MV-4-11 (cell line): ENCODE results near the gene RBPMS2.

Experiments used
- DNase-seq: peaks from one replicate; lab custom pipeline; 2025; lab: John Stamatoyannopoulos, UW

Gene RBPMS2

DNA sequence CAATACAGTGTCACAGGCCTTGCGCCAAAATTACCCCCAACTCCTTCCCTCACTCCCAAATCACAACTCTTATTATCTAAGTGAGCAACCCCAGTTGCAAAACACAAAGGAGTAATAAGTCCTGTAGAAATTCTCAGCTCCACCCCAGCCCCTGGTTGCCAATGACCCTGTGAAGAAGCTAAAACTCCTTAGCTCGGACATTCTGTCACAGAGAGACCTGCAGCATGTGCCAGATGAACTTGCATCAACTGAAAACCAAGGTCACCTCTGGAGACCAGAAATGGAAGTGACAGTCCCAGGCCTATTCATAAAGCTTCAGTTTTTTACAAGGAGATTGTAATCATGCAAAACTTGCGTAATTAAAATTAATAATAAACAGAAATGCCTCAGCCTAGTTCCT, 55.2 kb downstream of the RBPMS2 start:
- DNase-seq = no peak

DNA sequence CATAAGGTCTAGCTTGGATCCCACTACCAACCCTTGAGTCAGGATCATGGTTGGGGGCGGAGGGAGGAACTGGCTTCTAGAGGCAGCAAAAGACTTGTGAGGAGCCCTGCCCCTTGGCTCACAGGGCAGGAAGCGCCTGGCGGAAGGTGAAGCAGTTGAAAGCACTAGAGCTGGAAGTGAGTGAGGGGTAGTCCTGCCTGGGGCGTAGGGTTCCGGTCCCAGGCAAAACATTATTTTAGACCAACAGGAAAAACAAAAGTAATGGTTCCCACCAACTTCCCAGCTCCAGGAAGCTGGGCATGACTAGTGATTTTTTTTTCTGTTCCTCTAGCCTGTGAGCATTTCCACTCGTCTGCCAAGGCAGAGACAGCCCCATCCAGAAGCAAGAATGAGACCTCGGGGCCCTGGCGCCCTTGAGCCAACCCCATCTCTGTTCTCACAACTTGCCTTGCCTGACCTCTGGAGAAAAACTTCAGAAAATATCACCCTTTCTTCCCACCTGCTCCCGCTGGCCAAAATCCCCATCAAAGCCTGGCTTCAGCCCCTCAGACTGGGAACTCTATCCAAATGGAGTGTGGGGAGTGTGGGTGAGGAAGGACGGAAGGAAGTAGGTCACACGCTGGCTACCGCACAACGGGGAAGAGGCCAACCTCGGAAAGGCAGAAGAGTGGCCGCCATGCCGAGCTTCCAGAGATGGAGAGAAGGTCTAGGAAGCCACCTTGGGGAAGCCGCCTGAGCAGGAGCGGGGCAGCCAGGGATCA, 57.5 kb downstream of the RBPMS2 start:
- no peak for DNase-seq

DNA sequence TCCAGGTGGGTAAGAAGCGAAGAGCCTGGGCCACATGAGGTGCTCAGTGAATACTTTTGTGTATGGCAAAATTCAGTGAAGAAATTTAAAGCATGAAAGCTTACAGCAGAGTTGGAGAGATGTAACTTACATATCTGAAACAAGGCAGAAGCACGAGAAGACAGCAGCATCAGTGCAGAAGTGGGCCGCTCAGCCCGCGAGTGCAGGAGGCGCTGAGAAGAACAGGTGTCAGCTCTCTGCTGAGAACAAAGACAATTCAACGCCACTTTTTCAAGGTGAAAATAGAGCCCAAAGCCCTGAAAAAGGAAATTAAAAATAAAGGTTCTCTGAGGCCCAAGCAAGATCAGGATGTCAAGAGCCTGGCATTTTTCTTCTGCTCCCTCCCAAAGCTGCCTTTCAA, 58.3 kb downstream of the RBPMS2 start:
- no peak for DNase-seq

DNA sequence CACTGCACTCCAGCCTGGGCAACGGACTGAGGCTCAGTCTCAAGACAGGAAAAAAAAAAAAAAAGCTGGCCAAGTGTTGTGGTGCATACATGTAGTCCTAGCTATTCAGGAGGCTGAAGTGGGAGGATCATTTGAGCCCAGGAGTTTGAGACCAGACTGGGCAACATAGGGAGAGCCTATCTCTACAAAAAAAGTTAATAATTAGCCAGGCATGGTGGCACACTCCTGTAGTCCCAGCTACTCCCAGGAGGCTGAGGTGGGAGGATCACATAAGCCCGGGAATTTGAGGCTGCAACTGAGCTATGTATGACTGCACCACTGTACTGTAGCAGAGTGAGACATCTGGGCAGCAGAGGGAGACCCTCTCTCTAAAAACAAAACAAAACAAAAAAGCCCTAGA, 58.9 kb downstream of the RBPMS2 start:
- no peak for DNase-seq

DNA sequence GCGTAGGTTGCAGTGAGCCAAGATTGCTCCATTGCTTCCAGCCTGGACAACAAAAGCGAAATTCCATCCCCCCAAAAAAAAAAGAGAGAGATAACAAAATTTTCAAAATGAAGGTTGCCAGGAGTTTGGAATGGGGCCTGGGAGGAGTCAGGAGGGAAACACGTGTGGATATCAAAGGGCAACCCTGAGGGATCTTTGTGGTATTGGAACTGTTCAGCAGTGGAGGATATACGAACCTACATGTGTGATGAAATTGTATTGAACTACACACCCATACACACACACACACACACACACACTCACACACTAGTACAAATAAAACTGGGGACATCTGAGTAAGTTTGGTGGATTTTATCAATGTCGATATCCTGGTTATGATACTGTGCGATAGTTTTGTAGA, 61.8 kb downstream of the RBPMS2 start:
- no peak for DNase-seq

DNA sequence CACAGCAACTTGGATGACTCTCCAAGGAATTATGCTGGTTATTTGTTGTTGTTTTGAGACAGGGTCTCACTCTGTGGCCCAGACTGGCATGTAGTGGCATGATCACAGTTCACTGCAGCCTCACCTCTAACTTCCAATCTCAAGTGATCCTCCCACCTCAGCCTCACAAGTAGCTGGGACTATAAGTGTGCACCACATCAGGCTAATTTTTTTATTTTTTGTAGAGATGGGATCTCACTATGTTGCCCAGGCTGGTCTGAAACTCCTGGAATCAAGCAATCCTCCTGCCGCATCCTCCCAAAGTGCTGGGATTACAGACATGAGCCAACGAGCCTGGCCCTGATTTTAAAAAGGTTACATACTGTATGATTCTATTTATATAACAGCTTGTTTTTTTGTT, 63.0 kb downstream of the RBPMS2 start:
- DNase-seq = no peak

DNA sequence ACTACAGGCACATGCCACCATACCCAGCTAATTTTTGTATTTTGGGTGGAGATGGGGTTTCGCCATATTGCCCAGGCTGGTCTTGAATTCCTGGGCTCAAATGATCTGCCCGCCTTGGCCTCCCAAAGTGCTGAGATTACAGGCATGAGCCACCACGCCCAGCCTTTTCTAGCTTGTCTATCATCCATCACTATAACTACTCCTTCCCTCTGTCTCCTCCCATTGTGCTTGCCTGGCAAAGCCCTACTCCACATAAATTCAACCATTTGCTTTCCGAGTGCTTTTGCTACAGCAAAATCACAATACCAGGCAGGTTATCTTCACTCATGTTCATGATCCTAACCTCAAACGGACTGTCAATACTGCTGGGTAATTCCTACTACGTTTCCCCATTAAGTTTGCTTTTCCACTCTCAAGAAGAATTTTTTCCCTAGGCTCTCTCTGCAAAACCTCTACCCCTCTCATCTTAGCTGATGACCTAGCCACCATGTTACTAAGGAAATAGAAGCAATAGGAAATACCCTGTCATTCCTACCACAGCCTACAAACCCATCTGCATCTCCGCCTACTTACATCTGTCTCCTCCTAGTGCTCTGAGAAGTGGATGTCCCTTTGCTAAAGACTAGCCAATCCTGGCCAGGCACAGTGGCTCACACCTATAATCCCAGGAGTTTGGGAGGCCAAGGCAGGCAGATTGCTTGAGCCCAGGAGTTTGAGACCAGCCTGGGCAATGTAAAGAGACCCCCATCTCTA, 64.5 kb downstream of the RBPMS2 start:
- DNase-seq = no peak

DNA sequence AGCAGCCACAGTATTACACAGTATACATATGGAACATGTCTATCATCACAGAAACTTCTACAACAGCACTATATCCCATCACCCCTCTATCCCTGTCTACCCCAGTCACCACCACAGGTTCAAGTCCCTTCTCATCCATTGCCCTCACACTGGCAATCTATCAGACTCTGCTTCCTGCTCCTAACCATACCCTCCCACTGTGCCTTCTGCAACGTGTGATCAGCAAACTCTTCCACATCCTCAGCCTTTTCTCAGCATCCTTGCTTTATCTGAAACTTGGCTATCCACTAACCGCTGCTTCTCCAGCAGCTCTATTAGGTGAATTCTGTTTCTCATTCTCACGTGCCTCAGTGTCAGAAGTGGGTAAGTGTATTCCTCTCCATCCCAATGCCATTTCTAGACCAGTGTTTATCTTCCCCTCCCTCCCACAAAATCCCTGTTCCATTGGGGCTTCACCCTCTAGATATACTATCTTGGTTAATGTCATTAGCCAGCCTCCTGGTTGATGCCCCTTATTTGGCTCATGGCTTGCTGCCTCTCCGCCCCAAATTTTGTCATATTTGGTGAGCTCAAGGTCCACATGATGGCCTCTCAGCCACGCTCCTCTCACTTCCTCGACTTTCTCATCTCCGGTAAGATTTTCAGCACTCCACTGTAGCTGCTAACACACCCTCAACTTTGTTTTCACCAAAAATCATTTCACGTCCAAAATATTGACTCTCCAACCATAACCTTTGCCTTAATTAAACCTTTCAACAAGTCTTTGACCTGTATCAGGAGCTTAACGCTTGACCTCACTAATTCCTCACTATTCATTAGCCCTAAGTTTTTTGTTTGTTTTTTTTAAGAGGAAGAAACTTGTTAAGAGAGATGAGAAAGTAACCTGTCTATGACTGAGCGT, 69.1 kb downstream of the RBPMS2 start:
- DNase-seq = no peak

DNA sequence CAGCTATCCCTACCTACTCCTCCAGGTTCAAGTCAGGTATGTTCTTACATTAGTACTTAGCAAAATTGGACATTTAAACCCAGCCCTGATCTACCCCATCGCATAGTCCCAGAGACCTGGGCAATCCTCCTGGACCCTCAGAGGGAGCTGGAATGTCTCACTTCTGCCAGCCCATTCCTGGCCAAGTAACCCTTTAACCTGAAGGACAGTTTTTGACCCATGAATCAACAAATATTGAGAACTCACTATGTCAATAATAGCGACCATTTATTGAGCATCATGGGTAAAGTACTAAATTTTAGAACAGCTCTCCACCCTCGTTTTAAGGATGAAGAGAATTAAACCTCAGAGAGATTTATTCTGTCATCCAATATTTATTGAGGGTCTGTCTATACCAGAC, 70.4 kb downstream of the RBPMS2 start:
- no peak for DNase-seq

DNA sequence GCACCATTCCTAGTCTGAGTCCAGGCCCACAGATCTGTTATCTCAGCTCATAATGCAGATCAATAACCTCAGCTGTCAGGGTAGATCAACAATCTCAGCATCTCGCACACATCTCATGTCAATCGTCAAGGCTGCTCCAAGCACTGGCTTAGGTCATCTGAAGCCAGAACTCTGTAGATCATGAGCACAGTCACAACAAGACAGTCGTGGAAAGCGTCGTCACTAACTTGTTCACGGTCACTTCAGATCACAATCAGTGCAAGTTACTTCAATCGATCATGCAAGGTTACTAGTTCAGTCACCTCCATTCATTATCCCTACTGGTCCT, 71.8 kb downstream of the RBPMS2 start:
- DNase-seq = no peak

DNA sequence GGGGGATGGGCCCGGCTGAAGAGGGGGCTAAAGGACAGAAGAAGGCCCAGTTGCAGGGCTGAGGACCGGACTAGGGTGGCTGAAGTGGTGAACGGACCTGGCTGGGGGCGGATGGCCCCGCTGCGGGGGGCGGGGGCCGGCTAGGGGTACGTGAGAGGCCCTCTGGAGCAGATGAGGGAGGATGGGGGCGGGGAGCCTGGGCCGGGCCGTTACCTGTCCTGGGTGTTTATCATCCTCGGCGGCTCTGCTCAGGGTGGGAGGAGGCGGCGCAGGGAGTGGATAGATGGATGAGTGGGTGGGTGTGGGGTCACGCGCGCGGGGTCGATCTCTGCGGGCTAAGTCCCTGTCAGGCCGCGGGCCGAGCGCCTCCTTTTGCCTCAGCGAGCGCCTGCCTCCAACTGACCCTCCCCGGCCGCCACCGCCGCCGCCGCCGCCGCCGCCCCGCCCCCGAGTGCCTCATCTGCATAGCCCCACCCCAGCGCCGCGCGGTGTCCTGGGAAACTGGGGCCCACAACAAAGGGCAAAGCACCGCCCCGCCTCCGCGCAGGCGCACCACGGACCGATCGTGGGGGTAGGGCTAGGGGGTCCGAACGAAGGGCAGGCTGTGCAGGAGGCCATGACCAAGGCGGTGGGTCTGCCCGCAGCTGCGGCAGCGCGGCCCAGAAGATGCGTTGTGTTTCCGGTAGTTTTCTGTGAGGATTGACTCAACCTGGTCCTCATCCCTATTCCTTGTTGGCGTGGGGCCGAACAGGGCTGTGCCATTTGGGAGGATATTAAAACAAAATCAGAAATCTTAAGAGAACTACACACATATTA, 72.4 kb downstream of the RBPMS2 start:
- peak; percentile 82 for DNase-seq

DNA sequence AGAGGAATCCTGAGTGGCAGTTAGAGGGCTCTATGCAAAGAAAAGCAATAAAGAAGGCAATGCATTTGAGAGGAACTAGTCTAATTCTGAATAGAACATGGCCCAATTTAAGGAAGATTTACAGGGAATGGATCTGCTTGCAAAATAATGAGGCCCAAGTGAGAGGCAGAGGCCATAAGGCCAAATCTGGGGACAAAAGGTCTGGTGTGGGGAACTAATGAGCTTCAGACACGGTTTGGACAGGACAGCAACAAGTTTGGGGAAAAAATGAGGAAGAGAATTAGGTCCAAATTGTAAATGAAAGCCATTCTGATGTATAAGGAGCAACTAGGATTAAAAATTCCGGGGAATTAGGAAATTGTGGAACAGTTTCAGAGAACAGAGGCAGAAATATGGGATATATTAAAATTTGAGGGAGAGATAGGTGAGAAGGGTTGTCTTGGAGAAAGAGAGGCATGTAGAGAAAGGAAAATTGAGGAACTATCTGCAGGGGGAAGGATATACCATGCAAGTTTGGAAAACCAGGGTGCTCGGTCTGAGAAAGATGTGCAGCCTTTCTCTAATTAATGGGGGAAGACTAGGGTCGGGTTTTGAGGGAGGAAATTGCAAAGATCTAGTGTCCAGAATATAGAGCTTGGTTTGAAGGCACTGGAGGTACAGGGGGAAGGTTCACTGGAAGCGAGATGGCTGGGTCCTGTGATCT, 73.8 kb downstream of the RBPMS2 start:
- DNase-seq = no peak

DNA sequence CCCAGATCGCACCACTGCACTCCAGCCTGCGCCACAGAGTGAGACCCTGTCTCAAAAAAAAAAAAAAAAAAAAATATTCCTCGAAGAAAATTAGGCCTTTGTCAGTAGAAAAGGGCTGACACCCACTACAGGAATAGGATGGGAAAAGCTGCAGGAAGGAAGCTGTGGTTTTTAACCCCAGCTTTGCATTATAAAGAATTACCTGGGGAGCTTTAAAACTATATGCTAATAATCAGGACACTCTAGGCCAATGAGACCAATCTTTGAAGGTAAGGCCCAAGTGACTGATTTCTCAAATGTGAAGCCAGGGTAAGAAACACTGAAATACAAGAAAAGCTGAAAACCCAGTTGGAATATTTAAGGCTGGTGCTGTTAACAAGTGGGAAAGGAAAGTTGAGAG, 74.3 kb downstream of the RBPMS2 start:
- DNase-seq = no peak

DNA sequence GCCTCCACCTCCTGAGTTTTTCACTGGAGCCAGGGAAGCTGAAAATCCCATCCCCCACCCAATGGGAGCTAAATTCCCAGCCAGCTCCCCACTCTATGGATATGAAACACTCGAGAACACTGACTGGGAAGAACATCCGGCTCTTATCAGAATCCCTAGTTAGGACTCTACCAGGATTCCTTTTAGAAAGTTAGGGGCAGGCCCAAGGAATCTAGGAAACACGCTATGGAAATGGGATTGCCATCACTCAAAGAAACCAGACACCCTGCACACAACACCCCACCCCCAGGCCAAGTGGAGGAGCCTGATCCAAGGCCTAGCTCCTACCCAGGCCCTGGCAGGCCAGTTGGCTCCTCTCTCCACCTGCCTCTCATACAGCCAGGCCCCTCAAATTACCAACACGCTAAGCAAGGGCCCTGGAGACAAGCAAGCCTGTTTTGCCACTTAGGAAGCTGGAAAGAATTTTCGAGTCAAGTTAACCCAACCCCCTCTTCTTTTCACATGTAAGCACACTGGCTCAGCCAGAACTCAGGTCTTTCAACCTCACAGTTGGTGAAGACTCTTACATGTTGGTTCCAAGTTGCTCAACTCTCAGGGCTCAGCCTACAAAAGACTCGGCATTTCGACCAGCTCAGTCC, 75.5 kb downstream of the RBPMS2 start:
- no peak for DNase-seq

DNA sequence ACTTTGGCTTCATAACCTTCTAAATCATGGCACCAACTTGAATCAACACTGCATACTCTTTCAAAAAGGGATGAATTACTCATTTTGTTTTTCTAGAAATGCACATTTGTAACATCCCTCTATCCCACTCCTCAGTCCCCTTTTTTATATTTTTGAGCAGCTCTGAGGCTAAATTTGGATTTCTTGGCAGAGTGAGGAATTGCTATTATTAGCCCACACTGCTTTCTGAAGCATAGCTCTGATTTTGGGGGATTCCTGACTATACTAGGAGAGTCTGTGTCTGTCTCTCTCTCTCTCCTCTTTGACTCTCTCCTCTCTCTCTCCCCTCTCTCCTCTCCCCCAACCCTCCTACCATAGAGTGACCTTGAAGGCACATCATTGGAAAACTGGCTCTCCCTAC, 76.6 kb downstream of the RBPMS2 start:
- no peak for DNase-seq

DNA sequence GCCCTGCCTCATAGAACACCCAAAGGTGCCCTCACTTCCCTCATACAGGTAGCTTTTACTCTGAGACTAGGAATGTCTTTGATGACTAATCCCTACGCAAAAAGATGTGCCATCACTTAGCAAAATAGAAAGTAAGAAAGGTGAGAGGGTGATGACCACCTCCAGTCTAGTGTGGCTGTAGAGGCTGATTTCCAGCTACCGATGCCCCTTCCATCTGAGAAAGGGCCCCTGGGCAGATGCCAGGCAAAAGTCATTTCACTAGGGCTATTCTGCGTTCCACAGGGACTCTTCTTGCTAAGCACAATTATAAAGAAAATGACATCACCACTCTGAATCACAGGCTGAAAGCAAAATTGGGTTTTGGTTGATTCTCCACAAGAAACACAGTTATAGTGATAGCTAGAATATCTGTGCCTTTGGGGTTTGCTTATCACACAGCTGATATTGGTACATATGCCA, 77.4 kb downstream of the RBPMS2 start:
- no peak for DNase-seq

DNA sequence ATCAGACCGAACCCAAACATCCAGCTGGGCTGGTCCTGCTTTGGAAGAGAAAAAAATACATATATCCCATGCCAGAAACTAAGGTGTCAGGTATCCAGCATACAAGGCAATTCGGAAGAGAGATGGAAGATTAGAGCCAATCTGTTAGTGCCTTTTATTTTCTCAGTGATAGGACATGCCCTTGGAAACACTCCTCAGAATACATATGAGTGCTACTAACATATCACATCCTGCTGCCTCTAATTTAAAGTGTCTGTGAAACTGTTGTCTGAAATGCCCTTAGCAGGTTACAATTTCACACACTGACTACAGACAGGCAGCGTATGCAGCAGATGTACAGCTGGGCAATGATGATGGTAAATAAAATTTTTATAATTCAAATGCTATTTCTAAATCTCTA, 78.9 kb downstream of the RBPMS2 start:
- no peak for DNase-seq

DNA sequence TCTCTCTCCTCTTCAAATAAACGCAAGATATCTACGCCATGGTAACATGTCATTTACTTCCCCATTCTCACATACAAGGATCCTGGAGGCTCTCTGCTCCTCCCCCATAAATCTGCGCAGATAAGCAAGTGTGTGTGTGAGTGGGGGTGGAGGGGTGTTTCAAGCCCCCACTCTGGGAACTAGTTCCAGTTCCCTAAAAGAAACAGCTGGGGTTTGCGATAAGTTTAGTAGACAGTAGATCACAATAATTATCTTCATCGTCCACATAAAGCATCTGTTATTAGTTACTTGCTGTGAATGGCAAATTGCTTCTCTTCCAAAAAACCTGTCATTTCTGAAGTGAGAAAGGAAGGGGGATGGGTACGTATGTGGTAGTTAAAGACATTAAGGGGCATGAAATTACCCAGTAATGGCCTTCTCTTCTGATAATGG, 79.8 kb downstream of the RBPMS2 start:
- peak; percentile 92 for DNase-seq

DNA sequence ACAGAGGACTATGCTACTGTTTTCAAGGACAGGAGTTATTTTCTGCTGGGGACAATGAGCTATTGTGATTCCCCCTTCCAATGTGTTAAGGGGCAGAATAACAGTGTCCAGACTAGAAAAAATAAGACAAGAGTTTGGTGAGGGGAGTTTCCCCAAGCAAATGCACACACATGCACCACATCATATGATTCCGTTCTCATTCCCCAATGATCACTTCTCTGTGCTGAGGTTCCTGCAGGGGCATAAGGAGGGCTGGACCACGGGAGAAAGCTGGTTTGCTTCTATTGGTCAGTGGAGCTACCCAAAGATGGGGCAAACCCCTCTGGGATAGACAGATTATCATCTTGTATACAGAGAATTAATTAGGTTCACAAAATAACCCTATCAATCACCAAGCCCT, 80.6 kb downstream of the RBPMS2 start:
- DNase-seq = no peak

DNA sequence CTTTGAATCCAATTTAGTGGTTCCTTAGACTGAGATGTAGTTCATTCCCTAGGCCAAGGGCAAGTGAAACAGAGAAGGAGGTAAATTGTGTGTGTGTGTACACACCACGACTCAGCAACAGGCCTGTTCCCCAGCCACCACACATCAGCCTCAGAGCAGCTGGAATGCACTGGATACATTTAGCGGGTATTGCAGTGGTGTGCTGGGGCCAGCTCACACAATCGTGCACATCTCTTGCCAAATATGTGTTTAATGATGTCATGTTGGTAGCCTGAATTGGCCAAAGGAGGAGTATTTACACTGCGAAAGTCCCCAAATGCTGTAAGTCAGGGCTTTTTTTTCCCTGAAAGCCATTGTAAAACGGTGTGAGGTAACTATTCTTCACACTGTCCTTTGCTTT, 82.3 kb downstream of the RBPMS2 start:
- DNase-seq = peak; percentile 77
